Fibroblast of lung (primary cell): ENCODE data around the gene OR4C3. TPM values are rescaled to one million over a fixed set of nuclear protein-coding genes. Genes with fewer than 3 reads are reported as not detected.
A peak's percentile ranks its signal among the peaks of the same experiment; 100 is the strongest.
"Not testable (repeated sequence)": the region's sequence is repeated elsewhere in the genome, so short reads cannot be mapped to it uniquely, and the experiment has no call there.

ENCODE experiments used
- DNase-seq, 2 donors: peaks; one replicate each; pipeline versions ENCODE4 v3.0.0 to v3.0.0-alpha.2; 2010; ENCODE audit warnings: low read depth in 2 of 2
- H2AFZ ChIP-seq: 2 replicates; pipeline ENCODE4 v1.5.1; 2012; ENCODE audit warnings: low read length, control low read depth, inconsistent platforms
- H3K27ac ChIP-seq: 2 replicates; pipeline ENCODE4 v1.5.1; 2011; ENCODE audit warnings: low read length, control low read depth; ENCODE audit not compliant: insufficient read depth
- H3K27me3 ChIP-seq: 2 replicates; pipeline ENCODE4 v1.5.1; 2011; ENCODE audit warnings: mild to moderate bottlenecking, low read length; ENCODE audit not compliant: control insufficient read depth, insufficient read depth
- H3K36me3 ChIP-seq: 2 replicates; pipeline ENCODE4 v1.5.1; 2011; ENCODE audit warnings: low read length; ENCODE audit not compliant: control insufficient read depth, insufficient read depth
- H3K4me1 ChIP-seq: 2 replicates; pipeline ENCODE4 v1.5.1; 2011; ENCODE audit warnings: low read length; ENCODE audit not compliant: control insufficient read depth, insufficient read depth; ENCODE audit errors: extremely low read depth
- H3K4me2 ChIP-seq: 2 replicates; pipeline ENCODE4 v1.5.1; 2011; ENCODE audit warnings: low read length, control low read depth; ENCODE audit not compliant: insufficient read depth; ENCODE audit errors: extremely low read depth
- H3K4me3 ChIP-seq, 4 experiments: fragments of 200-600 bp in 1 of 4; sonication (generic) in 1 of 4; replicated peaks in 1 of 4; 2 replicates each; pipeline ENCODE4 v1.5.1; 2011 to 2016; ENCODE audit warnings: low read length in 4 of 4, low read depth in 3 of 4, mild to moderate bottlenecking in 3 of 4, control low read depth in 2 of 4, inconsistent platforms in 1 of 4, mixed read lengths in 1 of 4; ENCODE audit not compliant: insufficient read depth in 1 of 4; ENCODE audit errors: control extremely low read depth in 1 of 4
- H3K79me2 ChIP-seq: 2 replicates; pipeline ENCODE4 v1.5.1; 2012; ENCODE audit warnings: mild to moderate bottlenecking, low read length, inconsistent platforms; ENCODE audit not compliant: control insufficient read depth, insufficient read depth
- H3K9ac ChIP-seq: 2 replicates; pipeline ENCODE4 v1.5.1; 2011; ENCODE audit warnings: mild to moderate bottlenecking, low read length, control low read depth; ENCODE audit not compliant: insufficient read depth
- H3K9me3 ChIP-seq: 2 replicates; pipeline ENCODE4 v1.5.1; 2012; ENCODE audit warnings: low read depth, low read length; ENCODE audit not compliant: control insufficient read depth, insufficient read depth
- H4K20me1 ChIP-seq: 2 replicates; pipeline ENCODE4 v1.5.1; 2011; ENCODE audit warnings: low read length; ENCODE audit not compliant: control insufficient read depth, insufficient read depth; ENCODE audit errors: extremely low read depth
- EZH2 ChIP-seq: IDR thresholded peaks from 2 replicates; pipeline ENCODE4 v1.5.1; 2012; ENCODE audit warnings: low read length, control low read depth, mild to moderate bottlenecking; ENCODE audit errors: missing control alignments
- polyA minus RNA-seq: library from RNA; depleted of rRNA, polyadenylated mRNA; stranded (reverse); fragments of >200 nt; gene quantifications from 2 replicates; pipeline ENCODE4 v1.2.3, GENCODE V29; 2011; ENCODE audit warnings: low replicate concordance
- polyA plus RNA-seq, 2 donors: library from polyadenylated mRNA; depleted of rRNA in 1 of 2; stranded (reverse) in 1 of 2; unstranded in 1 of 2; fragments of >200 nt; gene quantifications; 2 replicates each; pipeline ENCODE4 v1.2.1, GENCODE V29; 2011 to 2012; ENCODE audit warnings: missing spikeins in 1 of 2
- total RNA-seq: library from RNA; depleted of rRNA; stranded (reverse); fragments of >200 nt; gene quantifications from 2 replicates; pipeline ENCODE4 v1.2.1, GENCODE V29; 2014
- TF ChIP-seq, protein P1 (sequence below), 2 donors: IDR thresholded peaks in 1 of 2; conservative IDR thresholded peaks in 1 of 2; 1 replicate in 1 of 2; 2 replicates in 1 of 2; pipeline ENCODE4 v1.5.1; 2011 to 2012; ENCODE audit warnings: low read length in 2 of 2, control low read depth in 1 of 2, inconsistent platforms in 1 of 2, low read depth in 1 of 2, mild to moderate bottlenecking in 1 of 2

OR4C3 gene
- total RNA-seq: not detected in 2 replicates
- not detected in 2 replicates for polyA plus RNA-seq
- polyA plus RNA-seq (2012): not detected in 2 replicates
- not detected in 2 replicates for polyA minus RNA-seq

DNA sequence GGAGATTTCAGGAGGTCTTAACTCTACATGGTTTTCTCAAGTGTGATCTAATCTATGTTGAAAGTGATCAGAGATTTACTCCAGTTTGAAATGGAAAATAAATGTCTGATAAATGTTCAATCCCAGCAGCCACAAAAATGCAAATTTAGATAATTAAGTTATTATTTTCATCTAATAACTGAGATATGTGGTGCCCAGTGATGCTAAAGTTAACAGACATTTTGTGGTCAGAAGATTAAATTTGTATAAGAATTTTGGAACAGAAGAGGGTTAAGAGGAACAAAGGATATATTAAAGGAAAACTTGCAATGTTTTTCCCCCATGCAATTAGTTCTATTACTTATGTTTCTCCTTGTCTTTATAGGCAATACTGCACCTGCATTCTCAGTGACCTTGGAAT, at the start of gene OR4C3:
Gene OR4C3, plus strand, starts transcription at position 301 of the 400 bp plus-strand sequence. CDS start 102 bp downstream, outside the sequence.
- H3K27ac ChIP-seq, H4K20me1 ChIP-seq, H3K9ac ChIP-seq, H3K4me3 ChIP-seq, H3K9me3 ChIP-seq, H3K27me3 ChIP-seq, DNase-seq, H3K79me2 ChIP-seq, H3K4me2 ChIP-seq, H3K36me3 ChIP-seq, H3K4me1 ChIP-seq, H2AFZ ChIP-seq: not testable (repeated sequence)

DNA sequence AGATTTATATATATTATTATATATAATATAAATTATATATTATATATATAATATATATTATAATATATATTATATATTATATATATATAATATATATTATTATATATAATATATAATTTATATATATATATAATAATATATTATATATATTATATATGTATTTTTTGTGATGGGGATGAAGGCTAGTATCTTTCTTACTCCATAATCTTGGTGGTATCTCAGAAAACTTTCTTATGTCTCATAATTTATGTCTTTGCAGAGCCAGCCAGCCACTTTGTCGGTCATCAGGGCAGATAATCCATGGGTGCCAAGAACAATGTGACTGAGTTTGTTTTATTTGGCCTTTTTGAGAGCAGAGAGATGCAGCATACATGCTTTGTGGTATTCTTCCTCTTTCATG, 18.8 kb upstream of the OR4C3 start, which contains the start of gene OR4S1:
Gene OR4S1, plus strand, starts transcription at position 301 of the 400 bp plus-strand sequence. Its CDS starts 0 bp downstream, at position 301.
- no peak for DNase-seq
- no peaks in the 10 kb centered on the region for H3K27me3 ChIP-seq
- H4K20me1 ChIP-seq: no peaks in the 10 kb centered on the region
- H3K36me3 ChIP-seq: no peaks in the 10 kb centered on the region
- no peaks in the 10 kb centered on the region for H3K79me2 ChIP-seq
- H3K4me3 ChIP-seq: no peak within 1 kb of the TSS
- no peaks in the 10 kb centered on the region for H3K4me1 ChIP-seq
- H3K9ac ChIP-seq: no peak within 1 kb of the TSS
- H3K27ac ChIP-seq: no peak within 1 kb of the TSS
- H3K4me2 ChIP-seq: no peak within 1 kb of the TSS
- H3K9me3 ChIP-seq: no peaks in the 10 kb centered on the region
- H2AFZ ChIP-seq: no peak within 1 kb of the TSS
- TF ChIP-seq, protein P1, sequence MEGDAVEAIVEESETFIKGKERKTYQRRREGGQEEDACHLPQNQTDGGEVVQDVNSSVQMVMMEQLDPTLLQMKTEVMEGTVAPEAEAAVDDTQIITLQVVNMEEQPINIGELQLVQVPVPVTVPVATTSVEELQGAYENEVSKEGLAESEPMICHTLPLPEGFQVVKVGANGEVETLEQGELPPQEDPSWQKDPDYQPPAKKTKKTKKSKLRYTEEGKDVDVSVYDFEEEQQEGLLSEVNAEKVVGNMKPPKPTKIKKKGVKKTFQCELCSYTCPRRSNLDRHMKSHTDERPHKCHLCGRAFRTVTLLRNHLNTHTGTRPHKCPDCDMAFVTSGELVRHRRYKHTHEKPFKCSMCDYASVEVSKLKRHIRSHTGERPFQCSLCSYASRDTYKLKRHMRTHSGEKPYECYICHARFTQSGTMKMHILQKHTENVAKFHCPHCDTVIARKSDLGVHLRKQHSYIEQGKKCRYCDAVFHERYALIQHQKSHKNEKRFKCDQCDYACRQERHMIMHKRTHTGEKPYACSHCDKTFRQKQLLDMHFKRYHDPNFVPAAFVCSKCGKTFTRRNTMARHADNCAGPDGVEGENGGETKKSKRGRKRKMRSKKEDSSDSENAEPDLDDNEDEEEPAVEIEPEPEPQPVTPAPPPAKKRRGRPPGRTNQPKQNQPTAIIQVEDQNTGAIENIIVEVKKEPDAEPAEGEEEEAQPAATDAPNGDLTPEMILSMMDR (conservative IDR thresholded peaks at IDR 0.05 in 1 of 2, IDR thresholded peaks at IDR 0.05 in 1 of 2; ENCODE audit: low read depth in 1 of 2, low read length in 2 of 2): no peak
- TF ChIP-seq EZH2: no peak

- no peak overlapping the region for H3K27ac ChIP-seq
- H3K79me2 ChIP-seq: no peaks in the 10 kb centered on the region
- H3K4me2 ChIP-seq: no peak overlapping the region
- no peaks in the 10 kb centered on the region for H4K20me1 ChIP-seq
- H3K9ac ChIP-seq: no peak overlapping the region
- TF ChIP-seq, protein P1 (conservative IDR thresholded peaks at IDR 0.05 in 1 of 2, IDR thresholded peaks at IDR 0.05 in 1 of 2; ENCODE audit: low read depth in 1 of 2, low read length in 2 of 2): peak; percentile 62 to 85
- no peak for TF ChIP-seq EZH2
- no peaks in the 10 kb centered on the region for H3K36me3 ChIP-seq
- H2AFZ ChIP-seq: no peak overlapping the region
- H3K27me3 ChIP-seq: no peaks in the 10 kb centered on the region
- H3K4me3 ChIP-seq: no peak overlapping the region
- DNase-seq: peak; percentile 9 to 19
- no peaks in the 10 kb centered on the region for H3K9me3 ChIP-seq
- no peaks in the 10 kb centered on the region for H3K4me1 ChIP-seq
Observed at GRCh38 chr11:48307760-48308386, 16.8 kb upstream of the OR4C3 start.

- not testable (repeated sequence) for H3K4me1 ChIP-seq, H3K36me3 ChIP-seq, H3K9ac ChIP-seq, H3K27ac ChIP-seq, H2AFZ ChIP-seq, H3K4me2 ChIP-seq, H3K27me3 ChIP-seq, H3K9me3 ChIP-seq, H3K79me2 ChIP-seq, H3K4me3 ChIP-seq, H4K20me1 ChIP-seq, DNase-seq
Observed at GRCh38 chr11:48313590-48313989, 11.1 kb upstream of the OR4C3 start.

DNA sequence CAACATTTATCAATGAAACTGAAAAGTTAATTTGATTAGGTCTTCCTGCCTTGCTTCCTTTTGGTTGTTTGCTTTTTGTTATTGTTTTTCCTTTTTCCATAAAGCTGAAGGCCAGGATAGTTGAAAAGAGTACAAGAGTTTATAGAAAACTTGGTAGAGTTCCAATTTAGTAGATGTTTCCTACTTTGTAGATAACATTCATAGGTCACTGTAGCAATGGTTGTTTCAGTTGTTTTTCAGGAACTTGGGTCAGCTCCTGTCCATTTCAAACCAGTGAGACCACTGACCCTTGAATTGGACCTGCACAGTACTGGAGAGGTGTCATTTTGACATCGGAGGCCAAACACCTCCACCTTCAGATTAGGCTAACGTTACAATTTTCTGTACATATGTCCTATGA, 4.9 kb upstream of the OR4C3 start:
- H3K4me2 ChIP-seq, H3K79me2 ChIP-seq, H3K36me3 ChIP-seq, H3K9ac ChIP-seq, H3K27me3 ChIP-seq, H2AFZ ChIP-seq, H4K20me1 ChIP-seq, H3K9me3 ChIP-seq, H3K4me1 ChIP-seq, H3K27ac ChIP-seq, H3K4me3 ChIP-seq, DNase-seq: not testable (repeated sequence)
